Measurements from ENCODE around the gene ABCC1.

DNA sequence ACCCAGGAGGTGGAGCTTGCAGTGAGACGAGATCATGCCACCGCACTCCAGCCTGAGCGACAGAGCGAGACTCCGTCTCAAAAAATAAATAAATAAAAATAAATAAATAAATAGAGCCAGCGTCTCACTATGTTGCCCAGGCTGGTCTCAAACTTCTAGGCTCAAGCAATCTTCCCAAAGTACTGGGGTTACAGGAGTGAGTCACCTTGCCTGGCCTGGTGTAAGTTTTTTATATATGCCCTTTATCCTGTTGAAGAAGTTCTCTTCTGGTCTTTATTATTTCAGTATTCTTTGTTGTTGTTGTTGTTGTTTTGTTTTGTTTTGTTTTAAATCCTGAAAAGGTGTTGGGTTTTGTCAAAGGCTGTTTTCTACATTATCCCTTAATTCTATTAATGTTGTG, 30.1 kb upstream of the ABCC1 start:
- TF ChIP-seq CTCF (conservative IDR thresholded peaks at IDR 0.05) (no peak), ZFX (IDR thresholded peaks at IDR 0.05) (no peak)
